Ovary (tissue), 9 donors: Measurements from ENCODE around the gene GDF2. TPM values are rescaled to one million over a fixed set of nuclear protein-coding genes. Genes with fewer than 3 reads are reported as not detected.
A peak's percentile ranks its signal among the peaks of the same experiment; 100 is the strongest.

ENCODE experiments used
- DNase-seq, 5 donors: peaks; one replicate each; pipeline ENCODE4 v3.0.0-alpha.2; 2019 to 2020
- H3K27ac ChIP-seq, 2 donors: fragments of 200-600 bp; one replicate each; pipeline versions ENCODE4 v1.5.1 to v1.8.0; 2019 to 2022
- H3K27me3 ChIP-seq: fragments of 200-600 bp; one replicate; pipeline ENCODE4 v1.8.0; 2022
- H3K36me3 ChIP-seq: fragments of 200-600 bp; sonication (generic); one replicate; pipeline ENCODE4 v1.5.1; 2019
- H3K4me1 ChIP-seq: one replicate; pipeline ENCODE4 v1.8.1; 2013; ENCODE audit warnings: mild to moderate bottlenecking, moderate library complexity; ENCODE audit not compliant: insufficient read depth
- H3K4me3 ChIP-seq: fragments of 200-600 bp; sonication (generic); one replicate; pipeline ENCODE4 v1.5.1; 2017
- H3K9me3 ChIP-seq, 2 donors: fragments of 200-600 bp in 1 of 2; sonication (generic) in 1 of 2; one replicate each; pipeline versions ENCODE4 v1.5.1 to v1.8.1; 2013 to 2019; ENCODE audit warnings: mild to moderate bottlenecking in 1 of 2, moderate library complexity in 1 of 2
- EP300 ChIP-seq: sonication (generic); formaldehyde crosslinking; IDR thresholded peaks from one replicate; pipeline ENCODE4 v1.6.1; 2017; ENCODE audit warnings: antibody characterized with exemption
- POLR2A ChIP-seq: fragments of 450-650 bp; IDR thresholded peaks from one replicate; pipeline ENCODE4 v1.6.1; 2017; ENCODE audit warnings: antibody characterized with exemption, mild to moderate bottlenecking, moderate library complexity
- WGBS, 3 donors: extraction: QIAGEN DNeasy Blood & Tissue Kit in 1 of 3; methylation state at CpG; one replicate each; pipeline versions ENCODE4 v1.1.5 to v1.1.7; 2013 to 2017; 5-methylcytosine and 5-hydroxymethylcytosine counted together
- intact Hi-C, 4 donors: fragments of 100-400 bp; cut with DNase I; formaldehyde crosslinking; loops; one replicate each; pipeline versions ENCODE4 v1.11.0 to v1.15.1; 2022 to 2023
- polyA plus RNA-seq, 2 donors: library from polyadenylated mRNA; stranded (reverse); fragments of 200-250 nt in 1 of 2; fragments of 350-450 nt in 1 of 2; fragmentation: Illumina TruSeq in 1 of 2; extraction: RNeasy Lipid Tissue Mini Kit (QIAGEN cat#74804) in 1 of 2; gene quantifications; one replicate each; pipeline ENCODE4 v1.2.3, GENCODE V29; 2013 to 2014
- total RNA-seq, 7 donors: library from RNA; depleted of rRNA in 2 of 7; stranded (reverse); fragments of >200 nt in 2 of 7; fragmentation: NEBNext Ultra II Directional in 3 of 7; extraction: Animal tissue kit (Norgen Biotek cat#: 25700) in 3 of 7; gene quantifications; one replicate each; pipeline versions ENCODE4 v1.1.0 to v1.2.4, GENCODE V29; 2016 to 2023
- TF ChIP-seq, protein P1 (sequence below), 3 donors: fragments of 450-650 bp in 2 of 3; fragments of 200-600 bp in 1 of 3; IDR thresholded peaks; one replicate each; pipeline versions ENCODE4 v1.5.1 to v1.8.0; 2016 to 2022; ENCODE audit warnings: antibody characterized with exemption in 3 of 3, mild to moderate bottlenecking in 1 of 3
- donor health status: DM: no; HTN: no; CAD: no; lungs with moderate emphysema.
- donor health status: DM: no; HTN: no; CAD: no.
- donor health status: Bipolar disorder and iron deficiency.
- donor health status: DM: yes; HTN: yes; CAD: no.
- donor health status: DM: no; HTN: no; CAD: no.
- donor health status: DM: yes; HTN: yes; CAD: no.

Gene GDF2
- total and polyA plus RNA-seq, 9 donors, result not detected

DNA sequence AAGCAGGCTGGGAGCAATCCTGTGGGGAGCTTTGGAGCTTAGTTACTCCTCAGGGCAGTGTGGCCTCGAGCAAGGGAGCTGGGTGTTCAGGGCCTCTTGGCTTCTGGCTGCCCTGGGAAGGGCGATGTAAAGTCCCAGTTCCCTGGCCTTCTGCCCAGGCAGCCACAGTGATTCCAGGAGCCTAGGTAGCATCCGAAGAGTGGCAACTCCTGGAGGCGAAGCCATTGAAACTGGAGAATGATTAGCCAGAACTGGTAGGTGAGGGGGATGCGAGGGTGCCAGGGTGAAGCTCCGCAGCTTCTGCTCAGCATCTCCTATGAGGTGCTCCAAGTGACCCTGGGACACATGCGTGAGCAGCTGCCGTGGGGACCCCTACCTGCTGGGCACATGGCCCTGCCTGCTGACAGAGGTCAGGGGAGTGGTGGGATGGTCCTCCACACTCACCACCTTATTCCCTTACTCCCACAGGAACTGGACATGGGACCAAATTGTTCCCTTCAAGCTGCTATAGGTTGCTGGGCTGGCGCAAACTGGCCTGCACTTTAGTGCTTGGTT is 7.8 kb upstream of the GDF2 start:
- H3K36me3 ChIP-seq, result no peaks in the 10 kb centered on the region
- no peak overlapping the region for H3K4me3 ChIP-seq
- H3K27ac ChIP-seq, result no peak overlapping the region
- peak in 1 of 5 donors; percentile 26 for DNase-seq
- TF ChIP-seq, protein P1, sequence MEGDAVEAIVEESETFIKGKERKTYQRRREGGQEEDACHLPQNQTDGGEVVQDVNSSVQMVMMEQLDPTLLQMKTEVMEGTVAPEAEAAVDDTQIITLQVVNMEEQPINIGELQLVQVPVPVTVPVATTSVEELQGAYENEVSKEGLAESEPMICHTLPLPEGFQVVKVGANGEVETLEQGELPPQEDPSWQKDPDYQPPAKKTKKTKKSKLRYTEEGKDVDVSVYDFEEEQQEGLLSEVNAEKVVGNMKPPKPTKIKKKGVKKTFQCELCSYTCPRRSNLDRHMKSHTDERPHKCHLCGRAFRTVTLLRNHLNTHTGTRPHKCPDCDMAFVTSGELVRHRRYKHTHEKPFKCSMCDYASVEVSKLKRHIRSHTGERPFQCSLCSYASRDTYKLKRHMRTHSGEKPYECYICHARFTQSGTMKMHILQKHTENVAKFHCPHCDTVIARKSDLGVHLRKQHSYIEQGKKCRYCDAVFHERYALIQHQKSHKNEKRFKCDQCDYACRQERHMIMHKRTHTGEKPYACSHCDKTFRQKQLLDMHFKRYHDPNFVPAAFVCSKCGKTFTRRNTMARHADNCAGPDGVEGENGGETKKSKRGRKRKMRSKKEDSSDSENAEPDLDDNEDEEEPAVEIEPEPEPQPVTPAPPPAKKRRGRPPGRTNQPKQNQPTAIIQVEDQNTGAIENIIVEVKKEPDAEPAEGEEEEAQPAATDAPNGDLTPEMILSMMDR (IDR thresholded peaks at IDR 0.05), result no peak
- no peak for TF ChIP-seq EP300
- TF ChIP-seq POLR2A, result no peak
- H3K4me1 ChIP-seq, result no peaks in the 10 kb centered on the region
- WGBS, 3 donors, result 91 to 95% (median 92%) methylated on average over 9 of the region's 9 CpGs
- intact Hi-C loops, result loop anchor here in 2 of 4 donors (5.0 to 10.0 kb wide), 2 partner anchors 290 to 292 kb away; no protein-coding TSS in a partner anchor
- H3K9me3 ChIP-seq, result no peaks in the 10 kb centered on the region
- H3K27me3 ChIP-seq, result no peaks in the 10 kb centered on the region

DNA sequence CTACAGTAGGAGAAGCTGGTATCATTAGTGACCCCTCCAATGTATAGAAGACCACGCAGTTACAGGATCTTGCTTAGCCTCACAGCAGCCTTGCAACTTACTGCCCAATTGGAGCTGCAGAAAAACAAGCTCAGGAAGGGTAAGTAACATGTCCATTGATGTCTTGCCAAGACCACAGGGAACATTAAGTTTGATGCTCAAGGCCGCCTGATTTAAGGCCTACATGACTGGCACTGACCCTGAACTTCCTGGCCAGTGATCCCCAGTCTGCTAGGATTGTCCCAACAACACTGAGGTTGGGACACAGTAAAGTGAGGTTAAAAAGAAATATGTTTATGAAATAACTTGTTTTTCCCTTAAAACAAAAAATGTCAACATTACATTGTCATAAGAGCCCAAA is 6.8 kb upstream of the GDF2 start:
- no peak overlapping the region for H3K27ac ChIP-seq

DNA sequence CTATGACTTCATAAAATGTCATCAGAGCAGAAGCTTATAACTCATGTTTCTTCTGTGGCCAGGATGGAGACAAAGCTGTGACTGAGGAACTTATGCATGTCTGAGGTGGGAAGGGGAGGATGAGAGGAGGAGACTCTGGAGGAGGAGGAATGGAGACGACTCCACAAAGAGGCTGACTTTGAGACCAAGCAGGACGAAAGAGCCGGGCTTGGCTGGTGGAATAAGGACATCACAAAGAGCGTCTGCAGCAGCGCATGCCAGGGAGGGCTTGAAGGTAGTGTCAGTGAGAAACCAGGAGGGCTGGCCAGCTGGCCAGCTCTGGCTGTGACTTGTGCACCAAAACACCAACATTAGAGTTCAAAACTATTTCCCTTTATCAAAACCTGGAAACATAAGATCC is 6.1 kb upstream of the GDF2 start:
- DNase-seq, result peak in 1 of 5 donors; percentile 9

More for the DNA sequence above, 6.8 kb upstream of the GDF2 start:
- TF ChIP-seq, protein P1 (IDR thresholded peaks at IDR 0.05), result no peak
- TF ChIP-seq POLR2A (no peak), EP300 (no peak)
- Histone ChIP-seq H3K9me3 (no peaks in the 10 kb centered on the region), H3K27me3 (no peaks in the 10 kb centered on the region), H3K4me1 (no peaks in the 10 kb centered on the region), H3K4me3 (no peak overlapping the region), H3K36me3 (no peaks in the 10 kb centered on the region)
- 69 to 80% (median 69%) methylated on average over 2 of the region's 2 CpGs for WGBS, 3 donors
- DNase-seq, result no peak
- intact Hi-C loops, result loop anchor here in 1 of 4 donors (10.0 kb wide), 1 partner anchor 291 kb away; no protein-coding TSS in a partner anchor

DNA sequence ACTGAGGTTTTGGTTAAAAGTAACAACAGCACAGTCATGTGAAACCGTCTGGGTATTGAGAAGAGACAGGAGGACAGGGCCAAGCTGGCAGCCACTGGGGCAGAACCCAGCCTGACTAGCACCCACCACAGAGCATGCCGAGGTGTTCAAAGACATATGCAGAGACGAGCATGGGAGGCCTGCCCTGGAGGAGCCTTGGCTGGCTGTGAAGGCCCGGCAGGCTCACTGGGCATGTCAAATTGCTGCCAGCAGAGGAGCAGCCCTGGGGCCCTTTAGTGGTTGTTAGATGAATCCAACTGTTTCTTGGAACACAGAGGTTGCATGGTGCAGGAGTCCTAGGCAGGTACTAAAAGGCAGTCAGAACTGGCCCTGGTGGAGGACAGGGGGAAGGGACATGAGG is 5.0 kb upstream of the GDF2 start:
- peak in 1 of 5 donors; percentile 6 for DNase-seq
- WGBS, 3 donors, result 85 to 94% (median 88%) methylated on average over 4 of the region's 4 CpGs
- no peak for TF ChIP-seq POLR2A
- TF ChIP-seq EP300, result no peak
- TF ChIP-seq, protein P1 (IDR thresholded peaks at IDR 0.05), result no peak
- intact Hi-C loops, result loop anchor here in 1 of 4 donors (10.0 kb wide), 1 partner anchor 292 kb away; no protein-coding TSS in a partner anchor
- Histone ChIP-seq H3K9me3 (no peaks in the 10 kb centered on the region), H3K27ac (no peak overlapping the region), H3K27me3 (no peaks in the 10 kb centered on the region), H3K4me1 (no peaks in the 10 kb centered on the region), H3K36me3 (no peaks in the 10 kb centered on the region), H3K4me3 (no peak overlapping the region)

More for the DNA sequence above, 6.1 kb upstream of the GDF2 start:
- Histone ChIP-seq H3K9me3 (no peaks in the 10 kb centered on the region), H3K27ac (no peak overlapping the region), H3K4me1 (no peaks in the 10 kb centered on the region), H3K27me3 (no peaks in the 10 kb centered on the region), H3K36me3 (no peaks in the 10 kb centered on the region), H3K4me3 (no peak overlapping the region)
- WGBS, 3 donors, result 68 to 73% (median 72%) methylated on average over 5 of the region's 5 CpGs
- intact Hi-C loops, result loop anchor here in 1 of 4 donors (10.0 kb wide), 1 partner anchor 291 kb away; no protein-coding TSS in a partner anchor
- TF ChIP-seq POLR2A (no peak), EP300 (no peak)
- TF ChIP-seq, protein P1 (IDR thresholded peaks at IDR 0.05), result no peak
